Parathyroid adenoma (tissue), 2 donors: ENCODE measurements around the gene DOCK3.

Experiments used
- H2AFZ ChIP-seq: fragments of 300-600 bp; sonication (generic); one replicate; pipeline ENCODE4 v1.7.0; 2017; ENCODE audit warnings: antibody characterized with exemption, mild to moderate bottlenecking
- H3K27ac ChIP-seq: fragments of 300-600 bp; sonication (generic); one replicate; pipeline ENCODE4 v1.7.0; 2017
- H3K27me3 ChIP-seq: fragments of 300-600 bp; sonication (generic); one replicate; pipeline ENCODE4 v1.7.0; 2017; ENCODE audit warnings: low read length; ENCODE audit not compliant: control insufficient read depth, insufficient read depth
- H3K36me3 ChIP-seq: fragments of 300-600 bp; sonication (generic); one replicate; pipeline ENCODE4 v1.7.0; 2017; ENCODE audit warnings: low read length; ENCODE audit not compliant: control insufficient read depth, insufficient read depth
- H3K4me1 ChIP-seq: fragments of 300-600 bp; sonication (generic); one replicate; pipeline ENCODE4 v1.7.0; 2017; ENCODE audit warnings: control low read depth
- H3K4me2 ChIP-seq: fragments of 300-600 bp; sonication (generic); one replicate; pipeline ENCODE4 v1.7.0; 2017; ENCODE audit warnings: low read length
- H3K4me3 ChIP-seq: fragments of 300-600 bp; sonication (generic); one replicate; pipeline ENCODE4 v1.7.0; 2017; ENCODE audit warnings: low read depth, low read length
- H3K79me2 ChIP-seq: fragments of 300-600 bp; sonication (generic); one replicate; pipeline ENCODE4 v1.7.0; 2017; ENCODE audit warnings: control low read depth
- H3K9ac ChIP-seq: fragments of 300-600 bp; sonication (generic); one replicate; pipeline ENCODE4 v1.7.0; 2017; ENCODE audit warnings: mild to moderate bottlenecking
- H3K9me3 ChIP-seq: fragments of 300-600 bp; sonication (generic); one replicate; pipeline ENCODE4 v1.7.0; 2017; ENCODE audit warnings: low read length; ENCODE audit not compliant: control insufficient read depth
- TF ChIP-seq, protein P1 (sequence below): fragments of 300-600 bp; sonication (generic); IDR thresholded peaks from one replicate; pipeline ENCODE4 v1.7.0; 2017; ENCODE audit warnings: antibody characterized with exemption, mild to moderate bottlenecking
- donor health status: primary hyperparathyroidism.

Gene DOCK3

DNA sequence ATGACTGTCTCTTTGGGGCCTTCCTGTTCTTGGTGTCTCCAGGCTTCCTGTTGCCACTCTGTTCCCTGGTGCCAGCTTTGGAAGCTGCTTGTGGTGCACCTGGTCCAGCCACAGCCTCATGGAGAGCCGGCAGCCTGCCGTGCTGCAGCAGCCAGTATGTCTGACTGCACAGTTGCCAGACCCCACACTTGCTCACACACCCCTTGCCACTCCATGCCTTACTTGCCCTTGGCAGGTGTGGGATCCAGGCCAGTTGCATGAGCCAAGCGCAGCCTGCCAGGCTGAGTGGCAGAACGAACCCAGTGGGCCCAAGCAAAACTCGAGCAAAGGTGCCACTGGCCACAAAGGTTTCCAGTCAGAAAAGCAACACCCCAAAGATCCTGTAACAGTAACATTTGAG is 309.2 kb downstream of the DOCK3 start:
- Histone ChIP-seq H3K36me3 (no peaks in the 10 kb centered on the region), H3K4me1 (no peaks in the 10 kb centered on the region), H3K27me3 (no peaks in the 10 kb centered on the region), H3K4me3 (no peak overlapping the region), H2AFZ (no peak overlapping the region), H3K9ac (no peak overlapping the region), H3K4me2 (no peak overlapping the region), H3K79me2 (no peaks in the 10 kb centered on the region), H3K27ac (no peak overlapping the region), H3K9me3 (no peaks in the 10 kb centered on the region)
- TF ChIP-seq, protein P1, sequence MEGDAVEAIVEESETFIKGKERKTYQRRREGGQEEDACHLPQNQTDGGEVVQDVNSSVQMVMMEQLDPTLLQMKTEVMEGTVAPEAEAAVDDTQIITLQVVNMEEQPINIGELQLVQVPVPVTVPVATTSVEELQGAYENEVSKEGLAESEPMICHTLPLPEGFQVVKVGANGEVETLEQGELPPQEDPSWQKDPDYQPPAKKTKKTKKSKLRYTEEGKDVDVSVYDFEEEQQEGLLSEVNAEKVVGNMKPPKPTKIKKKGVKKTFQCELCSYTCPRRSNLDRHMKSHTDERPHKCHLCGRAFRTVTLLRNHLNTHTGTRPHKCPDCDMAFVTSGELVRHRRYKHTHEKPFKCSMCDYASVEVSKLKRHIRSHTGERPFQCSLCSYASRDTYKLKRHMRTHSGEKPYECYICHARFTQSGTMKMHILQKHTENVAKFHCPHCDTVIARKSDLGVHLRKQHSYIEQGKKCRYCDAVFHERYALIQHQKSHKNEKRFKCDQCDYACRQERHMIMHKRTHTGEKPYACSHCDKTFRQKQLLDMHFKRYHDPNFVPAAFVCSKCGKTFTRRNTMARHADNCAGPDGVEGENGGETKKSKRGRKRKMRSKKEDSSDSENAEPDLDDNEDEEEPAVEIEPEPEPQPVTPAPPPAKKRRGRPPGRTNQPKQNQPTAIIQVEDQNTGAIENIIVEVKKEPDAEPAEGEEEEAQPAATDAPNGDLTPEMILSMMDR: no peak

DNA sequence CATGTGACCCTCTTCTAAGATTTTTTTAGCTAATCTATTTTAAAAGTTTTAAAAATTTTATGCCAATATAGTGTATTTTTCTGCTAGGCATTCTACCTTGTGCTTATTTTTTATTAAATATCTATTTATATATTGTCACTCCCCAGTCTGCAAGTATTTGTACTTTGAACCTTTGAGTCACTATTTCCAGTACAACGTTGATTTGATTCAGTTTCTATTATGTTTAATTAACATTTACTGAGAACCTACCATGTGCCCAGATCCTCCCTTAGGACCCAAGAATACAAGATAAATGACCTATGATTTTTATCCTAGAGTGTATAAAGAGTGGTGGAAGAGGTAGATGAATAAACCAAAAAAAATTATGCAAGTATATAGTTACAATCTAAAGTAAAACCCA is 311.2 kb downstream of the DOCK3 start:
- H3K9me3 ChIP-seq: no peaks in the 10 kb centered on the region
- no peaks in the 10 kb centered on the region for H3K4me1 ChIP-seq
- H3K27ac ChIP-seq: no peak overlapping the region
- no peak overlapping the region for H3K4me3 ChIP-seq
- H3K27me3 ChIP-seq: no peaks in the 10 kb centered on the region
- TF ChIP-seq, protein P1: no peak
- no peaks in the 10 kb centered on the region for H3K36me3 ChIP-seq
- H3K4me2 ChIP-seq: no peak overlapping the region
- H2AFZ ChIP-seq: no peak overlapping the region
- H3K79me2 ChIP-seq: no peaks in the 10 kb centered on the region
- H3K9ac ChIP-seq: no peak overlapping the region

DNA sequence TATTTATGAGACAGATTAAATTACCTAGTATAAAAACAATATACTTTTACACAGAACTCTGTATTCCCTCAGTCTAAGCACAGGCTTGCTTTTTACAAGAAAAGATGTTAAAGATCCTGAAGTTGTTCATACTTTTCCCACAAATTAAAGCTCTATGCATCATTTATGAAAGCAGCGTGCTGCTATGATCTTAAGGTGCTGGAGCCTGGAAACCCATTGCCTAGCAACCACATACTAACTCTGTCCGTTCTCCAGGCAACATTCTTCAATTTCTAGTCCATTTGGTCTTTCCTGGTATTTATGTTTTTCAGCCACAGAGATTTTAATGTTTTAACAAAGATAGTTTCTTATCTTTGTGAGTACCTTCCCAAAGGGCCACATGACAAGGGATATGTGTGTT is 312.0 kb downstream of the DOCK3 start:
- H3K79me2 ChIP-seq: no peaks in the 10 kb centered on the region
- no peak overlapping the region for H3K4me3 ChIP-seq
- H3K4me1 ChIP-seq: no peaks in the 10 kb centered on the region
- H3K36me3 ChIP-seq: no peaks in the 10 kb centered on the region
- no peak overlapping the region for H2AFZ ChIP-seq
- no peaks in the 10 kb centered on the region for H3K27me3 ChIP-seq
- no peak overlapping the region for H3K9ac ChIP-seq
- no peak overlapping the region for H3K4me2 ChIP-seq
- H3K9me3 ChIP-seq: no peaks in the 10 kb centered on the region
- TF ChIP-seq, protein P1: no peak
- no peak overlapping the region for H3K27ac ChIP-seq

DNA sequence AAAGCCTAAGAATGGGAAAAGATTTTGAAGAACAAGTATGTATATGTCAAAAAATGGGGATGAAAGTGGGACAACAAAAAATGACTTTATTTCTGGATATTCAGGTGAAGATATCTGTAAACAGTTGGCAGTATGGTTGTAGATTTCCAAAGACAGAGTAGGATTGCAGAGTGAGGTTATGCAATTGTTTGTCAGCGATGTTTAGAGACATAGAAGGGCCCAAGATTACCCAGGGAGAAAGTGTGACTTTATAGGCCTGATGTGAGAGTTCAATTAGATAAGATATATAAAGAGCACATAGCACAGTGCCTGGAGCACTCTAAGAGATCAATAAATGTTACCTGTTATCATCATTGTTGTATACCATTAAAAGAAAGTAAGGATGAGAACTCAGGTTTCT is 319.8 kb downstream of the DOCK3 start:
- Histone ChIP-seq H3K27me3 (no peaks in the 10 kb centered on the region), H3K27ac (no peak overlapping the region), H3K9me3 (no peaks in the 10 kb centered on the region), H3K4me1 (no peaks in the 10 kb centered on the region), H3K36me3 (no peaks in the 10 kb centered on the region), H3K9ac (no peak overlapping the region), H3K4me3 (no peak overlapping the region), H3K79me2 (no peaks in the 10 kb centered on the region), H2AFZ (no peak overlapping the region), H3K4me2 (no peak overlapping the region)
- TF ChIP-seq, protein P1: no peak

DNA sequence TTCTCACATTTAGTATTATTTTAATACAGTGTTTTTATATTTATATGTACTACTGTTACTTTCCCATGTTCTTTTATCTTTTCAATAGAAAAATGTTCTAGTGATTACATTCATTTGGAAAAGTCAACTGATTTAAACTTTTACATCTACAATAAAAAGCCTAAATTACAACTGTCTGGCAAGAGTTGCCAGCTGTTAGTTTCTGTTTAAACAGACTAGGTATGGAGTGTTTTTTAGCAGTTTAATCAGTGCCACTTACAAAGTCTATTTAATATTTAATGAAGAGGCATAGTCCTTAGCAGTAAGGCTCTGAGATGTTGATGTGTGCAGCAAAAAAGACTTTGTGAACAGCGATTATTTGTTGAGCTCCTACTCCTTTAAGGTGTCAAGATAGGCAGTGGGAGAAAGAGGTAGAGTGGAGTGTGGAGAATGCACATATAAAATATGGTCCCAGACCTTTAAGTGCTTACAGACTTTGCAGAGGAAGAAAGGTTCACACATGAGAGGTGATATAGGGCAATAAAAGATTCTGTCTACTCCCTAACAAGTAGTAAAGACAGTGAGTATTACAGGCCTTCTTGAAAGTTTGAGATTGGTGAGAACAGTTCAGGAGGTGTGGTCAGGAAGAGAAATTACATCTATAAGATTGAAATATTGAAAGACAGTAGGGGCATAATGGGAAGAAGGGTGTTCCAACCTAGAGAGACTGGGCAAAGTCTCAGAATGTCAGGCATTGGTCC is 320.5 kb downstream of the DOCK3 start:
- H3K9me3 ChIP-seq: no peaks in the 10 kb centered on the region
- H3K79me2 ChIP-seq: no peaks in the 10 kb centered on the region
- H3K4me2 ChIP-seq: no peak overlapping the region
- H3K4me3 ChIP-seq: no peak overlapping the region
- H3K9ac ChIP-seq: no peak overlapping the region
- no peak overlapping the region for H2AFZ ChIP-seq
- no peaks in the 10 kb centered on the region for H3K4me1 ChIP-seq
- H3K36me3 ChIP-seq: no peaks in the 10 kb centered on the region
- no peak overlapping the region for H3K27ac ChIP-seq
- no peaks in the 10 kb centered on the region for H3K27me3 ChIP-seq
- TF ChIP-seq, protein P1: no peak
